ENCODE measurements around the gene ELMOD3.

The ELMOD3 gene

GRCh38 chr2:85429213-85429923 is 74.8 kb downstream of the ELMOD3 start:
- H3K27ac ChIP-seq: no peak overlapping the region
- no peak for TF ChIP-seq ZFX (IDR thresholded peaks at IDR 0.05)
- no peak for TF ChIP-seq CTCF (conservative IDR thresholded peaks at IDR 0.05)

DNA sequence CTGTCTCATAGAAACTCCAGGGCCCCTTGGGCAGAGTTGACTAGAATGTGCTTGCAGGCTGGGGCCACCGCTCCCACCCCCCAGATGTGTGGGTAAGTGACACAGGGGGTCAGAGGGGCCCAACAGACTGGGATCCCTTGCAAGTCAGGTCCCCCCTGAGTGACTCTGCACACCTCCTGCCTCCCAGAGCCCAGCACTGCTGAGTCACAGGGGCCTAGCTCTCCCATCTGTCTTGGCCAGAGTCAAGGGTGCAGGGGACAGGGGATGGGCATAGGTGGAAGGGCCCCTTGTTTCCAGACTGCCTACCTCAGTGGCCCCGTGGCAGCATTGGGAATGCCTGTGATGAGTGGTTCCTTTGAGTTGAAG is 75.3 kb downstream of the ELMOD3 start:
- H3K27ac ChIP-seq: no peak overlapping the region
- TF ChIP-seq ZFX (IDR thresholded peaks at IDR 0.05): no peak
- no peak for TF ChIP-seq CTCF (conservative IDR thresholded peaks at IDR 0.05)

- no peak overlapping the region for H3K27ac ChIP-seq
- TF ChIP-seq ZFX (IDR thresholded peaks at IDR 0.05): no peak
- no peak for TF ChIP-seq CTCF (conservative IDR thresholded peaks at IDR 0.05)
These were observed 76.4 kb downstream of the ELMOD3 start for GRCh38 chr2:85430752-85431569.

DNA sequence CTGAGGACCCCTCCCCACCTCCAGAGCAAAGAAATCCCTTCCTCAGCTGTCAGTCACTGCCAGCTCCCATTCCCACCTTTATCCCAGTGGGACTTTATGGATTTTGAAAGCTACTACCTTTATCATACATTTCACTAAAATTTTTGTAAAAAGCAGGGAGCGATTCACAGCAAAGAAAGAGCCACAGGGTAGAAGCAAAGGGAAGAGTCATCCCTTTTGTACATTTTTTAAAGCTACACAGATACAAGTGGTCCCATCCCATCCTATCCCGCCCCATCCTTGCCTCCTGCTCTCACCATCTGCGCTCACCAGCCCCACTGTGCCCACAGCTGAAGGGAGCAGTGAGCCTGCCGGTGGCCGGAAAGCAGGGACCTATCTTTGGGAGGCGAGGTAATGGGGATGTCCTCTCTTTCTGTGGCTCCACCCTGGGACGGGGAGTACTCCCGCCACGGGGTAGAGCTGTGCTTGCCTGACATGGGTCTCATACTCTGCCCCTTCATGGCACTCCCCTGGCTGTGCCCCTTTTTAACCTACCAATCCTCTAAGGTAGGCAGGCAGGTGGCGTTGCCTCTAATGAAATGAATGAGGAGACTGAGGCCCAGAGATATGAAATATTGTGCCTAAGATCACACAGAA is 77.1 kb downstream of the ELMOD3 start:
- no peak for TF ChIP-seq CTCF (conservative IDR thresholded peaks at IDR 0.05)
- no peak for TF ChIP-seq ZFX (IDR thresholded peaks at IDR 0.05)
- no peak overlapping the region for H3K27ac ChIP-seq

DNA sequence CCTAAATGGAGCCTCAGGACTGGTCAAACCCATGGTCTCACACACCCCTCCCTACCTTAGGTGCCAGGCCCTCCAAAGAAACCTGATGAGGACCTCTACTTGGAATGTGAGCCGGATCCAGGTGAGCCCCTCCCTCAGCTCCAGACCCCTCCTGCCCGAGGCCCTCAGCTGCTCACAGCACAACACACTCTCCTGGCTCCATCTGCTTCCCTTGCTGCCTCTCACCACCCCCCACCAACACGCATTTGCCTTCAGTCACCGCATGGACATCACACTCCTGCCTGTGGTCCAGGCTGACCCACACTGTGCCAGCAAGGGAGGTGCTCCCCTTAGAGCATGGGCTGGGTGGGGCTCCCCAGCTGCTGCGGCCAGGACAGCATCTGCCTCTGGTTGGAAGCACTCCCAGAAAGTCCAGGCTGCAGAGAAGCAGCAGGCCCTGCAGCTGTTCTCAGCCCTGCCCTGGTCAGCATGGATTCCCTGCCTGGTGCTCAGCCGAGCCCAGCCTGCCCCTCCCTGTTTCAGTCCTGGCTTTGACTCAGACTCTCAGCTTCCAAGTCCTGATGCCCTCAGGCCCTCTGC is 79.0 kb downstream of the ELMOD3 start:
- H3K27ac ChIP-seq: peak overlapping the region; percentile 4; the same call in 1 of the 2 replicates

GRCh38 chr2:85434696-85435095 is 80.1 kb downstream of the ELMOD3 start:
- no peak overlapping the region for H3K27ac ChIP-seq
- TF ChIP-seq CTCF (conservative IDR thresholded peaks at IDR 0.05): no peak
- TF ChIP-seq ZFX (IDR thresholded peaks at IDR 0.05): no peak

More for the DNA sequence above, 79.0 kb downstream of the ELMOD3 start:
- TF ChIP-seq ZFX (IDR thresholded peaks at IDR 0.05): no peak
- TF ChIP-seq CTCF (conservative IDR thresholded peaks at IDR 0.05): no peak
